Right ventricle myocardium inferior (tissue), 1 donor: ENCODE results near the gene UPF1. TPM values are rescaled to one million over a fixed set of nuclear protein-coding genes. Genes with fewer than 3 reads are reported as not detected.

Experiments
- ATAC-seq: fragments of 200-7000 bp; cut with Tn5 transposase; one replicate; pipeline ENCODE4 v1.9.1; 2020; ENCODE audit warnings: mild to moderate bottlenecking, moderate library complexity
- DNase-seq: peaks from one replicate; pipeline ENCODE4 v3.0.0; 2021; ENCODE audit errors: missing footprints
- intact Hi-C: fragments of 100-400 bp; cut with DNase I; formaldehyde crosslinking; loops from one replicate; pipeline ENCODE4 v1.11.0; 2022
- total RNA-seq: library from RNA; stranded (reverse); fragmentation: NEBNext Ultra II Directional; extraction: Animal tissue kit (Norgen Biotek cat#: 25700); gene quantifications from one replicate; pipeline ENCODE4 v1.2.1, GENCODE V29; 2021
- donor health status: DM: no; HTN: yes; CAD: no; lungs with severe emphysema.

UPF1 gene
- total RNA-seq, 1 donor from 2014 or later: 37.0 TPM

GRCh38 chr19:18883526-18884304, 52.0 kb downstream of the UPF1 start:
- no peak for ATAC-seq
- intact Hi-C loops: no loop called here
- no peak for DNase-seq

GRCh38 chr19:18886972-18887371, 55.2 kb downstream of the UPF1 start:
- intact Hi-C loops: no loop called here
- DNase-seq (no peak), ATAC-seq (no peak)

- ATAC-seq: no peak
- intact Hi-C loops: loop anchor here (10.0 kb wide), 1 partner anchor 95 kb away; no protein-coding TSS in a partner anchor
- DNase-seq: no peak
Observed at GRCh38 chr19:18889949-18890745, 58.4 kb downstream of the UPF1 start.

- ATAC-seq (no peak), DNase-seq (no peak)
- intact Hi-C loops: loop anchor here (10.0 kb wide), 1 partner anchor 91 kb away; no protein-coding TSS in a partner anchor
Observed at GRCh38 chr19:18893587-18894253, 62.0 kb downstream of the UPF1 start.

- intact Hi-C loops: loop anchor here (10.0 kb wide), 1 partner anchor 90 kb away; no protein-coding TSS in a partner anchor
- DNase-seq (no peak), ATAC-seq (no peak)
Observed at GRCh38 chr19:18894254-18895037, 62.7 kb downstream of the UPF1 start.

- no peak for ATAC-seq
- intact Hi-C loops: loop anchor here (10.0 kb wide), 1 partner anchor 90 kb away; no protein-coding TSS in a partner anchor
- no peak for DNase-seq
Observed at GRCh38 chr19:18895038-18895823, 63.5 kb downstream of the UPF1 start.

GRCh38 chr19:18895824-18896341, 64.1 kb downstream of the UPF1 start, which contains the start of gene CERS1:
CERS1 (minus strand) TSS chr19:18896158; CDS start chr19:18896072, 86 bp downstream.
- DNase-seq: no peak
- intact Hi-C loops: loop anchor here (10.0 kb wide), 1 partner anchor 89 kb away; no protein-coding TSS in a partner anchor
- no peak for ATAC-seq

- ATAC-seq: no peak
- intact Hi-C loops: loop anchor here (10.0 kb wide), 1 partner anchor 88 kb away; no protein-coding TSS in a partner anchor
- DNase-seq: no peak
Observed at GRCh38 chr19:18896421-18896841, 64.7 kb downstream of the UPF1 start.

GRCh38 chr19:18897094-18898029, 65.6 kb downstream of the UPF1 start:
- intact Hi-C loops: loop anchor here (10.0 kb wide), 1 partner anchor 87 kb away; no protein-coding TSS in a partner anchor
- DNase-seq: no peak
- ATAC-seq: no peak

- intact Hi-C loops: loop anchor here (10.0 kb wide), 1 partner anchor 87 kb away; no protein-coding TSS in a partner anchor
- DNase-seq: no peak
- ATAC-seq: no peak
Observed at GRCh38 chr19:18898081-18898606, 66.4 kb downstream of the UPF1 start.

GRCh38 chr19:18898607-18899408, 67.0 kb downstream of the UPF1 start:
- intact Hi-C loops: loop anchor here (10.0 kb wide), 1 partner anchor 86 kb away; no protein-coding TSS in a partner anchor
- no peak for DNase-seq
- ATAC-seq: no peak

- intact Hi-C loops: loop anchor here (10.0 kb wide), 1 partner anchor 85 kb away; no protein-coding TSS in a partner anchor
- DNase-seq (no peak), ATAC-seq (no peak)
Observed at GRCh38 chr19:18899624-18900560, 68.1 kb downstream of the UPF1 start.

GRCh38 chr19:18900700-18901481, 69.1 kb downstream of the UPF1 start:
- no peak for DNase-seq
- intact Hi-C loops: no loop called here
- ATAC-seq: no peak
